ENCODE measurements around the gene PTPRD.

The PTPRD gene

GRCh38 chr9:10612641-10613398 is at the start of gene PTPRD:
PTPRD (minus strand) TSS chr9:10613002.
- DNase-seq, result no peak

GRCh38 chr9:10661994-10662393 is 49.2 kb upstream of the PTPRD start:
- no peak for DNase-seq

- DNase-seq, result no peak
Observed at GRCh38 chr9:10661376-10661775, 48.6 kb upstream of the PTPRD start.

GRCh38 chr9:10651012-10651411 is 38.2 kb upstream of the PTPRD start:
- no peak for DNase-seq

- no peak for DNase-seq
Observed at GRCh38 chr9:10649076-10649475, 36.3 kb upstream of the PTPRD start.

GRCh38 chr9:10633785-10634184 is 21.0 kb upstream of the PTPRD start:
- DNase-seq, result no peak

- DNase-seq, result no peak
Observed at GRCh38 chr9:10614196-10614800, 1.5 kb upstream of the PTPRD start.

- no peak for DNase-seq
Observed at GRCh38 chr9:10613419-10613818, 617 bp upstream of the PTPRD start.

GRCh38 chr9:10605388-10605787 is 7.4 kb downstream of the PTPRD start:
- no peak for DNase-seq

GRCh38 chr9:10604927-10605326 is 7.9 kb downstream of the PTPRD start:
- no peak for DNase-seq

GRCh38 chr9:10597801-10598200 is 15.0 kb downstream of the PTPRD start:
- DNase-seq, result no peak

GRCh38 chr9:10594482-10594881 is 18.3 kb downstream of the PTPRD start:
- no peak for DNase-seq

GRCh38 chr9:10586407-10586806 is 26.4 kb downstream of the PTPRD start:
- DNase-seq, result no peak

GRCh38 chr9:10571699-10572098 is 41.1 kb downstream of the PTPRD start:
- no peak for DNase-seq

GRCh38 chr9:10566848-10567247 is 46.0 kb downstream of the PTPRD start:
- DNase-seq, result no peak

- no peak for DNase-seq
Observed at GRCh38 chr9:10562581-10563343, 50.0 kb downstream of the PTPRD start.

GRCh38 chr9:10548348-10548747 is 64.5 kb downstream of the PTPRD start:
- DNase-seq, result no peak

- no peak for DNase-seq
Observed at GRCh38 chr9:10538073-10538472, 74.7 kb downstream of the PTPRD start.

- DNase-seq, result no peak
Observed at GRCh38 chr9:10534850-10535249, 78.0 kb downstream of the PTPRD start.

- DNase-seq, result no peak
Observed at GRCh38 chr9:10525972-10526371, 86.8 kb downstream of the PTPRD start.

GRCh38 chr9:10523164-10523563 is 89.6 kb downstream of the PTPRD start:
- DNase-seq, result no peak

- no peak for DNase-seq
Observed at GRCh38 chr9:10512144-10512543, 100.7 kb downstream of the PTPRD start.

- no peak for DNase-seq
Observed at GRCh38 chr9:10488937-10489336, 123.9 kb downstream of the PTPRD start.

GRCh38 chr9:10479172-10479571 is 133.6 kb downstream of the PTPRD start:
- no peak for DNase-seq
